ENCODE data around the gene HK2. TPM values are rescaled to one million over a fixed set of nuclear protein-coding genes. Genes with fewer than 3 reads are reported as not detected.
"Not testable (repeated sequence)": the region's sequence is repeated elsewhere in the genome, so short reads cannot be mapped to it uniquely, and the experiment has no call there.

The HK2 gene
- 77.1 TPM for total RNA-seq
- long read RNA-seq, full-length matches to known transcripts, result 40 of 66 reads
- long read RNA-seq, partial matches to known transcripts, result 15 of 66 reads
- long read RNA-seq, other reads (novel, unspliced or antisense), result 11 of 66 reads

DNA sequence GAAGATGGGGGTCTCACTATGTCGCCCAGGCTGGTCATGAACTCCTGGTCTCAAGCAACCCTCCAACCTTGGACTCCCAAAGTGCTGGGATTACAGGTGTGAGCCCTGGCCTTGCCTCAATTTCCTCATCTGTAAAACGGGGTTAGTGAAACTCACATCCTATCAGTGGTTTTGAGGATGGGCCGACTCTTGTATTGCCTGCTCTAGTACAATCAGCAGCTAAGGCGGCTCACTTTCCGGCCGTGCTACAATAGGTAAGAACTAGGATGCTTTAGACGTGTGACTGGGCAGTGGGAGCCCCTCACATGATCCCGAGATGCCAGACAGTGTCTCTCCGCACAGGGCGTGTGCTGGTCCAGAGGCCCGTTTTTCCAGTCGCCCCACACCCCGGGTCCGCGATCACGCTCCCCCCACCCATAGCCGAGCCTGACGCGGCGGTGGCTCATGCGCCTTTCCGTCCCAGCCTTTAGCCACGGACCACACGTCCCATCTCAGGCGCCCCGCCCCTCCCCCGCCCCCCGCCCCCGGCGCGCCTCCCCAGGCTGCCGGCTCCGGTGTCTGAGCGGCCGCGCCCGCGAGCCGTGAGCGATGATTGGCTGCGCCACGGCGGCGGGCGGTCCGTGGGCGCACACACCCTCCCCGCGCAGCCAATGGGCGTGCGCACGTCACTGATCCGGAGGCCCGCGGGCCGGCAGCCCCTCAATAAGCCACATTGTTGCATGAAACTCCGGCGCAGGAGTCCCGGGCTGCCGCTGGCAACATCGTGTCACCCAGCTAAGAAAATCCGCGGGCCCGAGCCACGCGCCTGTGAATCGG, at the start of gene HK2:
Gene HK2, plus strand, starts transcription at position 710 of the 816 bp plus-strand sequence. CDS start 454 bp downstream, outside the sequence.
- DNase-seq (peak; percentile 94), ATAC-seq (peak; percentile 94)
- peak within 1 kb of the TSS; percentile 86 for H3K27ac ChIP-seq
- no peaks in the 10 kb centered on the region for H3K36me3 ChIP-seq
- no peak for TF ChIP-seq CTCF (IDR thresholded peaks at IDR 0.05)
- H3K4me3 ChIP-seq, result peak within 1 kb of the TSS; percentile 77
- no peaks in the 10 kb centered on the region for H3K27me3 ChIP-seq
- intact Hi-C loops (cut with DNase I), result no loop called here
- H3K4me1 ChIP-seq, result peaks cover 11% of the 10 kb centered on the region
- H3K9me3 ChIP-seq, result no peaks in the 10 kb centered on the region

- ATAC-seq (peak; percentile 80), DNase-seq (no peak)
- intact Hi-C loops (cut with DNase I), result no loop called here
- no peaks in the 10 kb centered on the region for H3K4me1 ChIP-seq
- H3K36me3 ChIP-seq, result no peaks in the 10 kb centered on the region
- no peak for TF ChIP-seq CTCF (IDR thresholded peaks at IDR 0.05)
- H3K4me3 ChIP-seq, result no peak overlapping the region
- no peaks in the 10 kb centered on the region for H3K9me3 ChIP-seq
- H3K27ac ChIP-seq, result no peak overlapping the region
- H3K27me3 ChIP-seq, result no peaks in the 10 kb centered on the region
Observed at GRCh38 chr2:74789271-74789670, 44.7 kb upstream of the HK2 start.

GRCh38 chr2:74792282-74792681, 41.6 kb upstream of the HK2 start:
- Histone ChIP-seq H3K4me1 (no peaks in the 10 kb centered on the region), H3K9me3 (no peaks in the 10 kb centered on the region), H3K4me3 (no peak overlapping the region), H3K27me3 (no peaks in the 10 kb centered on the region), H3K36me3 (no peaks in the 10 kb centered on the region), H3K27ac (no peak overlapping the region)
- ATAC-seq, result no peak
- TF ChIP-seq CTCF (IDR thresholded peaks at IDR 0.05), result no peak
- intact Hi-C loops (cut with DNase I), result no loop called here
- DNase-seq, result no peak

GRCh38 chr2:74794878-74795277, 39.0 kb upstream of the HK2 start:
- DNase-seq; ATAC-seq; H3K4me3 ChIP-seq; H3K36me3 ChIP-seq; H3K27me3 ChIP-seq; H3K4me1 ChIP-seq; H3K9me3 ChIP-seq; H3K27ac ChIP-seq; intact Hi-C loops (cut with DNase I): not testable (repeated sequence)

DNA sequence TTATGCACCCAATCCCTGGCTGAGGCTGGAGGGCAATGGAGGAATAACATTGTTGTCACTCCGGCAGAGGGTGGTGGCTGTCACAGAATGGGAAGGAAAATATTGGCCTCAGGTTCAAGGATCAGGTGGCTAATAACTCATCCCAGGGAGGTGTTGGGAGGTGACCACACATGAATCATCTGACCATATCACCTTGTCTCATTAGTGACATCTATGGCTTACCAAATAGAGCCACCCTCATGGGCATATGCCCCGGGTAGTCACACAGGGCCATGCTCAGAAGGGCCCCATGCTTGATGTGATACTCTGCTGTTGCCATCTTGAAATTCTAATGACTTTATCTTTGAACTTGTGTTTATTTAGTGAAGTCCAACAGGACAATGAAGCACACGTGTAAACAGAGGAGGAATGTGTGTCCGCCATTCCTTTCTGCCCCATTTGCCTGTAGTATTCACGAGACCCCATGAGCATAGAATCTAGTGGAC, 27.5 kb upstream of the HK2 start:
- no peak for DNase-seq
- Histone ChIP-seq H3K4me1 (no peaks in the 10 kb centered on the region), H3K36me3 (no peaks in the 10 kb centered on the region), H3K27me3 (no peaks in the 10 kb centered on the region), H3K4me3 (no peak overlapping the region), H3K27ac (no peak overlapping the region), H3K9me3 (no peaks in the 10 kb centered on the region)
- no peak for TF ChIP-seq CTCF (IDR thresholded peaks at IDR 0.05)
- intact Hi-C loops (cut with DNase I), result no loop called here
- no peak for ATAC-seq

DNA sequence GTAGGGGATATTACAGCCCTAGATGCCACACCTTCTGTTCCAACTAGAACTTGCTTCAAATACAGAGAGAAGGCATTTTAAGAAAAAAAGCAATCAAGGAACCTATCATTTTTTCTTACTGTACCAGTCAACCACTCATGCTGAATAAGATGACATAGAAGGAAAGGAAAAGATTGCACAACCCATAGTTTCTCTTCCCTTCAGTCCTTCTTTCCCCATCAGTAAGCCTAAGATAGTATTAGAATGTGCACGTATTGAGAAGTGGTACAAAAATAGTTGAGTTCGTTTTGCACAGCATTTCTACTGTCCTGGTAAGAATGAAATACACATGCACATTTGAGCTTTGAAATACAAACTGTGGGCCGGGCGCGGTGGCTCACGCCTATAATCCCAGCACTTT, 27.0 kb upstream of the HK2 start:
- intact Hi-C loops (cut with DNase I), result no loop called here
- no peaks in the 10 kb centered on the region for H3K36me3 ChIP-seq
- no peaks in the 10 kb centered on the region for H3K27me3 ChIP-seq
- H3K4me3 ChIP-seq, result no peak overlapping the region
- ATAC-seq (peak; percentile 79), DNase-seq (no peak)
- TF ChIP-seq CTCF (IDR thresholded peaks at IDR 0.05), result no peak
- no peaks in the 10 kb centered on the region for H3K9me3 ChIP-seq
- no peaks in the 10 kb centered on the region for H3K4me1 ChIP-seq
- no peak overlapping the region for H3K27ac ChIP-seq
